ENCODE data around the gene CDH11. TPM values are rescaled to one million over a fixed set of nuclear protein-coding genes. Genes with fewer than 3 reads are reported as not detected.

CDH11 gene
- total and polyA plus RNA-seq, 2 of the 4 experiments (the other 2 are of a cell fraction): 266 to 601 TPM

GRCh38 chr16:65065031-65065430, 56.8 kb downstream of the CDH11 start:
- 0 out of 2 replicates have a peak overlapping the region, but pooled peaks have one; percentile 3 for H2AK5ac ChIP-seq (ENCODE audit: low read depth, low read length)
- no peaks in the 10 kb centered on the region for H3K27me3 ChIP-seq (ENCODE audit: control insufficient read depth, insufficient read depth, low read length)
- H4K5ac ChIP-seq (ENCODE audit: low read depth, low read length): no peak overlapping the region
- H3K9me1 ChIP-seq (ENCODE audit: insufficient read depth, low read length): peaks cover 30% of the 10 kb centered on the region
- no peak overlapping the region for H3K27ac ChIP-seq (ENCODE audit: insufficient read depth, low read length)
- no peak for ATAC-seq (ENCODE audit: low read depth)
- in situ Hi-C loops (cut with MboI; ENCODE audit: low sequenced_read_pairs) (no loop called here), intact Hi-C loops (cut with micrococcal nuclease) (no loop called here), dilution Hi-C loops (cut with HindIII; ENCODE audit: low sequenced_read_pairs, unreplicated experiment) (no loop called here)
- H3K18ac ChIP-seq (ENCODE audit: low read depth, low read length): no peak overlapping the region
- ChIA-PET CTCF (no interaction called here), POLR2A (ENCODE audit: unreplicated experiment) (no interaction called here)
- H3K9me3 ChIP-seq (ENCODE audit: control insufficient read depth, insufficient read depth, low read length): no peaks in the 10 kb centered on the region
- H2AK9ac ChIP-seq (replicated peaks; ENCODE audit: low read depth, low read length, poor library complexity): no peak overlapping the region
- H3K23ac ChIP-seq (ENCODE audit: low read depth, low read length): no peak overlapping the region
- peaks cover 8% of the 10 kb centered on the region for H3K36me3 ChIP-seq (ENCODE audit: control insufficient read depth, insufficient read depth, low read length)
- H3K14ac ChIP-seq (replicated peaks; ENCODE audit: low read depth, low read length): no peak overlapping the region
- H3K4ac ChIP-seq (ENCODE audit: low read depth, low read length): no peak overlapping the region
- BruUV-seq (replicated peaks): no TSS peak
- no peak overlapping the region for H3K4me2 ChIP-seq (ENCODE audit: low read depth, low read length)
- H4K91ac ChIP-seq (ENCODE audit: insufficient read depth, low read depth, low read length): no peak overlapping the region
- no peak overlapping the region for H3K4me3 ChIP-seq (ENCODE audit: insufficient read depth, low read depth, low read length)
- no CpG with 5 or more reads among the region's 7 CpGs for WGBS, 2 experiments (ENCODE audit: extremely low coverage in 2 of 2, insufficient read length in 1 of 2)
- no peak for DNase-seq
- no peak overlapping the region for H2BK15ac ChIP-seq (ENCODE audit: low read depth, low read length)
- H3K79me1 ChIP-seq (ENCODE audit: low read depth in 1 of 2, low read length in 2 of 2): peaks cover 40 to 88% of the 10 kb centered on the region in 2 experiments
- peaks cover 29% of the 10 kb centered on the region for H3K4me1 ChIP-seq (ENCODE audit: control insufficient read depth, insufficient read depth, low read length)
- peaks cover 77% of the 10 kb centered on the region for H4K20me1 ChIP-seq (ENCODE audit: insufficient read depth, low read length)
- no peak overlapping the region for H2BK120ac ChIP-seq (ENCODE audit: low read depth, low read length)
- H3K56ac ChIP-seq (ENCODE audit: extremely low read depth, insufficient read depth, low read length): no peak overlapping the region
- H3K9ac ChIP-seq (ENCODE audit: low read depth, low read length): no peak overlapping the region
- no peak for TF ChIP-seq ELK1 (IDR thresholded peaks at IDR 0.05; ENCODE audit: borderline replicate concordance, low read depth, low read length)
- no peak for TF ChIP-seq USF2 (IDR thresholded peaks at IDR 0.05; ENCODE audit: low read depth, low read length)
- TF ChIP-seq CHD1 (IDR thresholded peaks at IDR 0.05; ENCODE audit: low read depth, low read length): no peak
- TF ChIP-seq BHLHE40 (IDR thresholded peaks at IDR 0.05; ENCODE audit: low read depth, low read length): no peak
- TF ChIP-seq RAD21 (IDR thresholded peaks at IDR 0.05; ENCODE audit: low read length): no peak
- TF ChIP-seq MAZ (IDR thresholded peaks at IDR 0.05; ENCODE audit: borderline replicate concordance, low read depth, low read length): no peak
- TF ChIP-seq FOS (IDR thresholded peaks at IDR 0.05; ENCODE audit: low read depth, low read length): no peak
- no peak for TF ChIP-seq NFE2L2 (IDR thresholded peaks at IDR 0.05; ENCODE audit: low read depth, low read length)
- no peak for TF ChIP-seq CTCF (conservative IDR thresholded peaks at IDR 0.05; ENCODE audit: low read depth, low read length)
- no peak for TF ChIP-seq CEBPB (IDR thresholded peaks at IDR 0.05; ENCODE audit: low read depth, low read length)
- no peak for TF ChIP-seq MXI1 (IDR thresholded peaks at IDR 0.05; ENCODE audit: borderline replicate concordance, low read depth, low read length)
- no peak for TF ChIP-seq SMC3 (IDR thresholded peaks at IDR 0.05; ENCODE audit: low read depth, low read length)
- no peak for TF ChIP-seq POLR2A (IDR thresholded peaks at IDR 0.05; ENCODE audit: low read depth, low read length)
- TF ChIP-seq RFX5 (IDR thresholded peaks at IDR 0.05; ENCODE audit: low read depth, low read length): no peak
- TF ChIP-seq RCOR1 (IDR thresholded peaks at IDR 0.05; ENCODE audit: insufficient replicate concordance, low read length): no peak
- TF ChIP-seq MAFK (IDR thresholded peaks at IDR 0.05; ENCODE audit: low read depth, low read length): no peak
- no peak overlapping the region for H4K8ac ChIP-seq (ENCODE audit: low read depth in 2 of 2, low read length in 2 of 2)
- no peak overlapping the region for H2AFZ ChIP-seq (replicated peaks; ENCODE audit: low read length, poor library complexity)
- no peak overlapping the region for H2BK20ac ChIP-seq (ENCODE audit: low read depth, low read length)
- H2BK5ac ChIP-seq (ENCODE audit: low read depth, low read length, poor library complexity, severe bottlenecking): no peak overlapping the region
